GM12878 (cell line): ENCODE measurements around the gene WDR74. TPM values are rescaled to one million over a fixed set of nuclear protein-coding genes. Genes with fewer than 3 reads are reported as not detected.

ENCODE experiments used
- BACH1 ChIP-seq: fragments of 450-650 bp; IDR thresholded peaks from 2 replicates; pipeline ENCODE4 v1.6.1; 2017; ENCODE audit warnings: mild to moderate bottlenecking, borderline replicate concordance
- BCLAF1 ChIP-seq: fragments of 450-650 bp; IDR thresholded peaks from 2 replicates; pipeline ENCODE4 v1.6.1; 2017; ENCODE audit warnings: antibody characterized with exemption, mild to moderate bottlenecking, moderate library complexity
- CHD4 ChIP-seq: fragments of 200-600 bp; sonication (generic); IDR thresholded peaks from 2 replicates; pipeline ENCODE4 v1.6.1; 2016; ENCODE audit warnings: mild to moderate bottlenecking
- EP300 ChIP-seq, 2 experiments: fragments of 150-350 bp in 1 of 2; IDR thresholded peaks; 2 replicates each; pipeline ENCODE4 v1.6.1; 2011 to 2012; ENCODE audit warnings: low read depth in 2 of 2, low read length in 2 of 2, borderline replicate concordance in 1 of 2, improper control_type of control experiment in 1 of 2, inconsistent platforms in 1 of 2; ENCODE audit not compliant: control insufficient read depth in 1 of 2
- ETV6 ChIP-seq, 2 experiments: fragments of 450-650 bp in 1 of 2; IDR thresholded peaks in 1 of 2; conservative IDR thresholded peaks in 1 of 2; 2 replicates each; pipeline ENCODE4 v1.6.1; 2014; ENCODE audit warnings: antibody characterized with exemption in 1 of 2, borderline replicate concordance in 1 of 2, low read depth in 1 of 2, mild to moderate bottlenecking in 1 of 2, moderate library complexity in 1 of 2
- IKZF2 ChIP-seq, 2 experiments: fragments of 450-650 bp; IDR thresholded peaks; 2 replicates each; pipeline ENCODE4 v1.6.1; 2017; ENCODE audit warnings: mild to moderate bottlenecking in 2 of 2, moderate library complexity in 2 of 2
- JUNB ChIP-seq: IDR thresholded peaks from 2 replicates; pipeline ENCODE4 v1.6.1; 2016; ENCODE audit warnings: antibody characterized with exemption, mild to moderate bottlenecking
- MXI1 ChIP-seq: fragments of 150-350 bp; IDR thresholded peaks from 2 replicates; pipeline ENCODE4 v1.6.1; 2011; ENCODE audit warnings: low read depth, mild to moderate bottlenecking, inconsistent platforms, low read length, improper control_type of control experiment
- SPI1 ChIP-seq: IDR thresholded peaks from 2 replicates; pipeline ENCODE4 v1.6.1; 2011; ENCODE audit warnings: low read depth, mild to moderate bottlenecking, low read length, moderate library complexity, borderline replicate concordance; ENCODE audit not compliant: insufficient read depth
- polyA plus RNA-seq, 11 experiments: library from polyadenylated mRNA; depleted of rRNA in 4 of 11; unstranded in 6 of 11; stranded (reverse) in 5 of 11; fragments of >200 nt; fragmentation: Nextera tagmentation in 4 of 11; fragmentation: Illumina TruSeq in 1 of 11; extraction: Ambion mirVana in 4 of 11; extraction: Trizol in 1 of 11; gene quantifications; 1 replicate in 1 of 11; 2 replicates in 10 of 11; pipeline versions ENCODE4 v1.2.1 to v1.2.3, GENCODE V29; 2011 to 2016; ENCODE audit warnings: inconsistent platforms in 2 of 11, missing spikeins in 2 of 11, low read depth in 1 of 11
- total RNA-seq, 4 experiments: library from RNA; depleted of rRNA in 3 of 4; stranded (reverse); fragments of >200 nt in 3 of 4; fragmentation: Illumina TruSeq in 1 of 4; extraction: Trizol in 1 of 4; gene quantifications; 2 replicates each; pipeline versions ENCODE4 v1.2.1 to v1.2.3, GENCODE V29; 2013 to 2021

The WDR74 gene
- total and polyA plus RNA-seq, 10 of the 15 experiments (the other 5 are each of a cell fraction or from before 2014, with no cell fraction given), result 18.2 to 103 (median 60.7) TPM

GRCh38 chr11:62857541-62857982 lies 18.2 kb upstream of the WDR74 start (continued):
- TF ChIP-seq SPI1 (peak; percentile 60; the same call in 1 of the 2 replicates), MXI1 (no peak), ETV6 (conservative IDR thresholded peaks at IDR 0.05 in 1 of 2, IDR thresholded peaks at IDR 0.05 in 1 of 2; ENCODE audit: borderline replicate concordance in 1 of 2, low read depth in 1 of 2) (no peak), BACH1 (no peak), JUNB (no peak), EP300 (IDR thresholded peaks at IDR 0.05; ENCODE audit: borderline replicate concordance in 1 of 2, control insufficient read depth in 1 of 2, low read depth in 2 of 2, low read length in 2 of 2) (no peak), CHD4 (no peak), BCLAF1 (no peak), IKZF2 (IDR thresholded peaks at IDR 0.05) (peak; percentile 35 to 50; a peak in 3 of 4 replicates)
